GM12878 (cell line): ENCODE measurements around the gene IGLL5. TPM values are rescaled to one million over a fixed set of nuclear protein-coding genes. Genes with fewer than 3 reads are reported as not detected.

Experiments used
- ATAC-seq: fragments of 200-7000 bp; cut with Tn5 transposase; 3 replicates; pipeline ENCODE4 v1.9.1; 2020; ENCODE audit warnings: mild to moderate bottlenecking, moderate library complexity
- BruUV-seq: library from RNA; stranded (reverse); fragments of 400-500 nt; replicated peaks from 2 replicates; lab custom pipeline; 2021; lab: Mats Ljungman, UMichigan
- CTCF ChIA-PET: fragments of 300-600 bp; sonication (Branson Sonifier 250); formaldehyde crosslinking; extraction: SDS; loops from one replicate; lab custom pipeline; 2021; ENCODE audit warnings: inconsistent platforms; lab: Yijun Ruan, JAX
- POLR2A ChIA-PET: fragments of 350-600 bp; formaldehyde crosslinking; extraction: SDS; loops from one replicate; lab custom pipeline; 2021; ENCODE audit warnings: inconsistent platforms; lab: Charles Lee
- RAD21 ChIA-PET: fragments of 300-600 bp; sonication (Branson Sonifier 250); formaldehyde crosslinking; loops from one replicate; lab custom pipeline; 2023; ENCODE audit warnings: antibody characterized with exemption; ENCODE audit not compliant: unreplicated experiment; lab: Charles Lee
- SMC1A ChIA-PET: fragments of 300-600 bp; sonication (Branson Sonifier 250); formaldehyde crosslinking; loops from one replicate; lab custom pipeline; 2023; ENCODE audit not compliant: unreplicated experiment, uncharacterized antibody; lab: Charles Lee
- DNase-seq: peaks from one replicate; pipeline ENCODE4 v3.0.0-alpha.2; 2011; ENCODE audit warnings: low read depth, low spot score
- FAIRE-seq: peaks from 3 replicates; lab custom pipeline; 2011; peaks lifted over from hg19 to GRCh38; lab: Jason Lieb, UNC
- H2AFZ ChIP-seq: 2 replicates; pipeline ENCODE4 v1.6.0; 2011; ENCODE audit warnings: low read depth, low read length, control low read depth; ENCODE audit not compliant: control insufficient read depth
- H3K27ac ChIP-seq: 2 replicates; pipeline ENCODE4 v1.5.1; 2011; ENCODE audit warnings: control low read depth; ENCODE audit not compliant: control insufficient read depth, insufficient read depth
- H3K27me3 ChIP-seq, 2 experiments: replicated peaks in 1 of 2; 2 replicates each; pipeline versions ENCODE4 v1.6.0 to v1.6.1; 2011; ENCODE audit warnings: low read length in 1 of 2; ENCODE audit not compliant: control insufficient read depth in 2 of 2, insufficient read depth in 2 of 2
- H3K36me3 ChIP-seq, 2 experiments: 2 replicates each; pipeline ENCODE4 v1.5.1; 2011; ENCODE audit warnings: low read length in 1 of 2; ENCODE audit not compliant: control insufficient read depth in 2 of 2, insufficient read depth in 2 of 2
- H3K4me1 ChIP-seq: 2 replicates; pipeline ENCODE4 v1.6.1; 2011; ENCODE audit warnings: mild to moderate bottlenecking, low read length, moderate library complexity, mixed read lengths; ENCODE audit not compliant: control insufficient read depth, insufficient read depth
- H3K4me2 ChIP-seq: 2 replicates; pipeline ENCODE4 v1.6.0; 2011; ENCODE audit warnings: control low read depth; ENCODE audit not compliant: control insufficient read depth, insufficient read depth
- H3K4me3 ChIP-seq: fragments of 200-600 bp; sonication (generic); 2 replicates; pipeline ENCODE4 v1.5.1; 2016
- H3K79me2 ChIP-seq: 2 replicates; pipeline ENCODE4 v1.6.0; 2011; ENCODE audit warnings: low read length; ENCODE audit not compliant: control insufficient read depth, insufficient read depth
- H3K9ac ChIP-seq: 2 replicates; pipeline ENCODE4 v1.8.0; 2011; ENCODE audit warnings: low read length, control low read depth, mixed read lengths; ENCODE audit not compliant: control insufficient read depth, insufficient read depth
- H3K9me3 ChIP-seq: replicated peaks from 3 replicates; pipeline ENCODE4 v1.5.1; 2011; ENCODE audit warnings: mild to moderate bottlenecking, low read length; ENCODE audit not compliant: control insufficient read depth, insufficient read depth
- H4K20me1 ChIP-seq: 2 replicates; pipeline ENCODE4 v1.6.0; 2011; ENCODE audit not compliant: control insufficient read depth, insufficient read depth
- CBFB ChIP-seq: IDR thresholded peaks from 2 replicates; pipeline ENCODE4 v1.6.1; 2016; ENCODE audit warnings: antibody characterized with exemption, low read depth
- JUND ChIP-seq: IDR thresholded peaks from 2 replicates; pipeline ENCODE4 v1.6.1; 2012; ENCODE audit warnings: low read depth, mild to moderate bottlenecking, low read length, improper control_type of control experiment, moderate library complexity
- PML ChIP-seq: IDR thresholded peaks from 2 replicates; pipeline ENCODE4 v1.6.1; 2012; ENCODE audit warnings: low read length, inconsistent platforms
- ZNF207 ChIP-seq: fragments of 450-650 bp; IDR thresholded peaks from 2 replicates; pipeline ENCODE4 v1.6.1; 2014; ENCODE audit warnings: antibody characterized with exemption, mild to moderate bottlenecking, borderline replicate concordance
- ZNF592 ChIP-seq: fragments of 450-650 bp; IDR thresholded peaks from 2 replicates; pipeline ENCODE4 v1.6.1; 2017; ENCODE audit warnings: mild to moderate bottlenecking, moderate library complexity
- WGBS: methylation state at CpG from one replicate; pipeline ENCODE4 v1.1.6; 2016; ENCODE audit warnings: low lambda C conversion rate; ENCODE audit not compliant: insufficient replicate concordance, insufficient coverage; ENCODE audit errors: missing lambda C conversion rate; 5-methylcytosine and 5-hydroxymethylcytosine counted together
- in situ Hi-C: fragments of 300-500 bp; cut with MboI; formaldehyde crosslinking; loops from 9 replicates; pipeline ENCODE4 v1.14.3; 2018; ENCODE audit warnings: mixed read lengths
- intact Hi-C: fragments of 100-400 bp; cut with micrococcal nuclease; formaldehyde crosslinking; loops from one replicate; pipeline ENCODE4 v1.14.2; 2022; ENCODE audit not compliant: unreplicated experiment
- polyA plus RNA-seq, 11 experiments: library from polyadenylated mRNA; depleted of rRNA in 4 of 11; unstranded in 6 of 11; stranded (reverse) in 5 of 11; fragments of >200 nt; fragmentation: Nextera tagmentation in 4 of 11; fragmentation: Illumina TruSeq in 1 of 11; extraction: Ambion mirVana in 4 of 11; extraction: Trizol in 1 of 11; gene quantifications; 1 replicate in 1 of 11; 2 replicates in 10 of 11; pipeline versions ENCODE4 v1.2.1 to v1.2.3, GENCODE V29; 2011 to 2016; ENCODE audit warnings: inconsistent platforms in 2 of 11, missing spikeins in 2 of 11, low read depth in 1 of 11
- total RNA-seq, 4 experiments: library from RNA; depleted of rRNA in 3 of 4; stranded (reverse); fragments of >200 nt in 3 of 4; fragmentation: Illumina TruSeq in 1 of 4; extraction: Trizol in 1 of 4; gene quantifications; 2 replicates each; pipeline versions ENCODE4 v1.2.1 to v1.2.3, GENCODE V29; 2013 to 2021

The IGLL5 gene
- total and polyA plus RNA-seq, 10 of the 15 experiments (the other 5 are each of a cell fraction or from before 2014, with no cell fraction given): not detected

GRCh38 chr22:22865311-22866072, 22.1 kb upstream of the IGLL5 start:
- POLR2A ChIA-PET: no interaction called here
- H3K4me2 ChIP-seq: no peak overlapping the region
- DNase-seq: no peak
- intact Hi-C loops: no loop called here
- no TSS peak for BruUV-seq
- no peaks in the 10 kb centered on the region for H3K9me3 ChIP-seq
- no peak for FAIRE-seq
- CTCF ChIA-PET: no interaction called here
- H3K27me3 ChIP-seq: no peaks in the 10 kb centered on the region
- H3K4me3 ChIP-seq: no peak overlapping the region
- 3% methylated on average over 4 of the region's 5 CpGs for WGBS
- no peaks in the 10 kb centered on the region for H4K20me1 ChIP-seq
- ATAC-seq: no peak
- SMC1A ChIA-PET: no interaction called here
- in situ Hi-C loops: no loop called here
- no peak overlapping the region for H3K9ac ChIP-seq
- H3K4me1 ChIP-seq: no peaks in the 10 kb centered on the region
- no peak overlapping the region for H2AFZ ChIP-seq
- H3K36me3 ChIP-seq: no peaks in the 10 kb centered on the region
- no peak overlapping the region for H3K27ac ChIP-seq
- no peak for TF ChIP-seq CBFB
- no peak for TF ChIP-seq ZNF207
- TF ChIP-seq JUND: no peak
- TF ChIP-seq ZNF592: no peak
- no peak for TF ChIP-seq PML
- H3K79me2 ChIP-seq: no peaks in the 10 kb centered on the region
- RAD21 ChIA-PET: no interaction called here
